HG02759 (cell line): ENCODE results near the gene PSMA3.
"Not testable (repeated sequence)": the region's sequence is repeated elsewhere in the genome, so short reads cannot be mapped to it uniquely, and the experiment has no call there.

Experiments used
- ATAC-seq: cut with Tn5 transposase; IDR thresholded peaks from one replicate; pipeline ENCODE4 v1.9.1; 2021; ENCODE audit warnings: mild to moderate bottlenecking, moderate library complexity; ENCODE audit not compliant: unreplicated experiment

PSMA3 gene

GRCh38 chr14:58244556-58245387 is at the start of gene PSMA3:
TSS of gene PSMA3 (plus strand) at chr14:58244843. CDS start at chr14:58244921, 78 bp downstream.
- peak; percentile 94 for ATAC-seq

GRCh38 chr14:58196198-58196597 is 48.4 kb upstream of the PSMA3 start:
- ATAC-seq = no peak

GRCh38 chr14:58198086-58198485 is 46.6 kb upstream of the PSMA3 start:
- ATAC-seq = no peak

- ATAC-seq = peak; percentile 93
These were observed 44.7 kb upstream of the PSMA3 start, which contains the start of gene ACTR10 for GRCh38 chr14:58199726-58200479. TSS of gene ACTR10 (plus strand) at chr14:58200149. CDS start at chr14:58200218, 69 bp downstream.

GRCh38 chr14:58200480-58200841 is 44.2 kb upstream of the PSMA3 start:
- peak; percentile 7 for ATAC-seq

GRCh38 chr14:58200846-58201245 is 43.8 kb upstream of the PSMA3 start:
- ATAC-seq = no peak

GRCh38 chr14:58213176-58213575 is 31.5 kb upstream of the PSMA3 start:
- no peak for ATAC-seq

- no peak for ATAC-seq
These were observed 29.3 kb upstream of the PSMA3 start for GRCh38 chr14:58215191-58215914.

GRCh38 chr14:58216544-58216943 is 28.1 kb upstream of the PSMA3 start:
- ATAC-seq = no peak

GRCh38 chr14:58227096-58227819 is 17.4 kb upstream of the PSMA3 start:
- no peak for ATAC-seq

GRCh38 chr14:58238252-58239243 is 6.1 kb upstream of the PSMA3 start:
- no peak for ATAC-seq

GRCh38 chr14:58239244-58240195 is 5.1 kb upstream of the PSMA3 start:
- peak; percentile 23 for ATAC-seq

GRCh38 chr14:58243790-58244555 is 670 bp upstream of the PSMA3 start:
- ATAC-seq = peak; percentile 36

- ATAC-seq = no peak
These were observed 919 bp downstream of the PSMA3 start for GRCh38 chr14:58245562-58245961.

GRCh38 chr14:58249611-58250010 is 5.0 kb downstream of the PSMA3 start:
- ATAC-seq = no peak

- no peak for ATAC-seq
These were observed 13.5 kb downstream of the PSMA3 start for GRCh38 chr14:58258156-58258555.

GRCh38 chr14:58262005-58262404 is 17.4 kb downstream of the PSMA3 start:
- ATAC-seq = not testable (repeated sequence)

- ATAC-seq = no peak
These were observed 20.8 kb downstream of the PSMA3 start for GRCh38 chr14:58265401-58265800.
